BLaER1 (cell line): Measurements from ENCODE around the gene CHIC2.
"Not testable (repeated sequence)": the region's sequence is repeated elsewhere in the genome, so short reads cannot be mapped to it uniquely, and the experiment has no call there.

Source experiments
- H3K27ac ChIP-seq: shearing (Covaris generic); formaldehyde crosslinking; 2 replicates; pipeline ENCODE4 v1.8.1; 2022
- H3K27me3 ChIP-seq: shearing (Covaris generic); formaldehyde crosslinking; 2 replicates; pipeline ENCODE4 v1.8.1; 2022
- H3K36me3 ChIP-seq: shearing (Covaris generic); formaldehyde crosslinking; 2 replicates; pipeline ENCODE4 v1.8.1; 2022
- H3K4me1 ChIP-seq: shearing (Covaris generic); formaldehyde crosslinking; 2 replicates; pipeline ENCODE4 v1.8.1; 2022
- H3K4me2 ChIP-seq: shearing (Covaris generic); formaldehyde crosslinking; 2 replicates; pipeline ENCODE4 v1.8.1; 2022
- H3K4me3 ChIP-seq: shearing (Covaris generic); formaldehyde crosslinking; 2 replicates; pipeline ENCODE4 v1.8.1; 2022
- H3K9ac ChIP-seq: shearing (Covaris generic); formaldehyde crosslinking; 2 replicates; pipeline ENCODE4 v1.8.1; 2022
- H3K9me3 ChIP-seq: shearing (Covaris generic); formaldehyde crosslinking; 2 replicates; pipeline ENCODE4 v1.8.1; 2022
- H4K20me1 ChIP-seq: shearing (Covaris generic); formaldehyde crosslinking; 2 replicates; pipeline ENCODE4 v1.8.1; 2022
- Cebpa-rat ChIP-seq: shearing (Covaris generic); IDR thresholded peaks from 2 replicates; pipeline ENCODE4 v1.8.1; 2022

Gene CHIC2

GRCh38 chr4:54041100-54041499, 23.3 kb downstream of the CHIC2 start:
- peaks cover 65% of the 10 kb centered on the region for H4K20me1 ChIP-seq
- no peak overlapping the region for H3K9ac ChIP-seq
- H3K27ac ChIP-seq = no peak overlapping the region
- H3K4me1 ChIP-seq = peaks cover 8% of the 10 kb centered on the region; the same call in 1 of the 2 replicates
- no peak for TF ChIP-seq Cebpa-rat
- no peaks in the 10 kb centered on the region for H3K27me3 ChIP-seq
- no peak overlapping the region for H3K4me2 ChIP-seq
- no peaks in the 10 kb centered on the region; the same call in 1 of the 2 replicates for H3K9me3 ChIP-seq
- no peak overlapping the region for H3K4me3 ChIP-seq
- H3K36me3 ChIP-seq = peaks cover 54% of the 10 kb centered on the region

DNA sequence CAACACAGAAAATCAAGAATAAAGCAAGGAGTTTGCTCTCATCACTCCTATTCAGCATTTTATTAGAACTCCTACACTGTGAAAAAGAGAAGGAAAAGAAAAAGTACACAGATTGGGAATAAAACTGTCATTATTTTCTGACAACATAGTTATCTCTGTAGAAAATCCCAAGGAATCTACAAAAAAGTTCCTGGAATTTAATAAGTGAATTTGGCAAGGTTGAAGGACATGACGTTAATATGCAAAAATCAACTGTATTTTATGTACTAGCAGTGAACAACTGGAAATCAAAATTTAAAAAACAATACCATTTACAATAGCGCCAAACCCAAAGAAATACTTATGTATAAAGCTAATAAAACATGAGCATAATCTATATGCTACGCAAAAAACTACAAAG, 26.3 kb downstream of the CHIC2 start:
- no peaks in the 10 kb centered on the region for H3K27me3 ChIP-seq
- no peak for TF ChIP-seq Cebpa-rat
- H4K20me1 ChIP-seq = peaks cover 68% of the 10 kb centered on the region
- no peak overlapping the region for H3K27ac ChIP-seq
- no peak overlapping the region for H3K4me2 ChIP-seq
- H3K4me3 ChIP-seq = no peak overlapping the region
- no peaks in the 10 kb centered on the region; the same call in 1 of the 2 replicates for H3K9me3 ChIP-seq
- H3K36me3 ChIP-seq = peaks cover 59% of the 10 kb centered on the region
- H3K4me1 ChIP-seq = peaks cover 19% of the 10 kb centered on the region
- no peak overlapping the region for H3K9ac ChIP-seq

DNA sequence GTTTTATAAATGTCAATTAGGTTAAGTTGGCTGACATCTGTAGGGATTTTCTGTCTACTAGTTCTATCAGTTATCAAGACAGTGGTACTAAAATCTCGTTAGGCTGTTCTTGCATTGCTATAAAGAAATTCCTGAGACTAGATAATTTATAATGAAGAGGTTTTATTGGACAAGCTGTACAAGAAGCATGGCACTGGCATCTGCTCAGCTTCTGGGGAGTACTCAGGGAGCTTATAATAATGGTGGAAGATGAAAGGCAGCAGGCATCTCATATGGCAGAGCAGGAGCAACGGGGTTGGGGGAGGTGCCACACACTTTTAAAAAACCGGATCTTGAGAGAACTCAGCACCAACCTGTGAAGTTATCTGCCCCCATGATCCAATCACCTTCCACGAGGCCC, 28.2 kb downstream of the CHIC2 start:
- H3K4me2 ChIP-seq = no peak overlapping the region
- peaks cover 48% of the 10 kb centered on the region for H3K36me3 ChIP-seq
- TF ChIP-seq Cebpa-rat = no peak
- no peaks in the 10 kb centered on the region for H3K27me3 ChIP-seq
- H3K9ac ChIP-seq = no peak overlapping the region
- peaks cover 29% of the 10 kb centered on the region for H3K4me1 ChIP-seq
- no peaks in the 10 kb centered on the region for H3K9me3 ChIP-seq
- H3K27ac ChIP-seq = no peak overlapping the region
- peaks cover 65% of the 10 kb centered on the region for H4K20me1 ChIP-seq
- H3K4me3 ChIP-seq = no peak overlapping the region

- peaks cover 25% of the 10 kb centered on the region for H3K4me1 ChIP-seq
- TF ChIP-seq Cebpa-rat = no peak
- H4K20me1 ChIP-seq = peaks cover 59% of the 10 kb centered on the region
- H3K4me3 ChIP-seq = 0 out of 2 replicates have a peak overlapping the region, but pooled peaks have one; percentile 11
- H3K9me3 ChIP-seq = no peaks in the 10 kb centered on the region
- no peak overlapping the region for H3K27ac ChIP-seq
- no peaks in the 10 kb centered on the region for H3K27me3 ChIP-seq
- H3K4me2 ChIP-seq = peak overlapping the region; percentile 69
- peaks cover 29% of the 10 kb centered on the region for H3K36me3 ChIP-seq
- H3K9ac ChIP-seq = no peak overlapping the region
Observed at GRCh38 chr4:54032558-54033135, 31.8 kb downstream of the CHIC2 start.

DNA sequence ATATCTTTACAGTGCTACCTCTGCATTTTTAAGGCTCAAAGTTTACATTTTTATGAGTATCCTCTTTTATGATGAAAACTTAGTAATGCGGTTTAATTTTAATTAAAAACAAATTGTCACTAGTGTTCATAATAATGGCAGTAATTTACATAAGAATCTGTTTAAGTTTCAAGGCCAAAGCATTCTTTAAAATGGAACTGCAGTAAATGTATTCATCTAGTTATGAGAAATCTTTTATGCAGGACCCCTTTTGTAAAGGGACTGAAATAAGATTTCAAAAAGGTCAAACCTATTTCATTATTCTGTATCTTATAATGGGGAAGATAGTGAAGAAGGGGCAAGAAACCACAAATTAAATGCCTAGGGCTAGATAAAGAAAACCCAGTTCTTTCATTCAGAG, 37.1 kb downstream of the CHIC2 start:
- no peak overlapping the region for H3K9ac ChIP-seq
- H3K36me3 ChIP-seq = peaks cover 45% of the 10 kb centered on the region
- peaks cover 35% of the 10 kb centered on the region for H4K20me1 ChIP-seq
- no peak overlapping the region for H3K4me2 ChIP-seq
- H3K27ac ChIP-seq = no peak overlapping the region
- H3K4me1 ChIP-seq = peaks cover 6% of the 10 kb centered on the region
- H3K27me3 ChIP-seq = no peaks in the 10 kb centered on the region
- H3K9me3 ChIP-seq = peaks cover 41% of the 10 kb centered on the region
- no peak for TF ChIP-seq Cebpa-rat
- H3K4me3 ChIP-seq = no peak overlapping the region

DNA sequence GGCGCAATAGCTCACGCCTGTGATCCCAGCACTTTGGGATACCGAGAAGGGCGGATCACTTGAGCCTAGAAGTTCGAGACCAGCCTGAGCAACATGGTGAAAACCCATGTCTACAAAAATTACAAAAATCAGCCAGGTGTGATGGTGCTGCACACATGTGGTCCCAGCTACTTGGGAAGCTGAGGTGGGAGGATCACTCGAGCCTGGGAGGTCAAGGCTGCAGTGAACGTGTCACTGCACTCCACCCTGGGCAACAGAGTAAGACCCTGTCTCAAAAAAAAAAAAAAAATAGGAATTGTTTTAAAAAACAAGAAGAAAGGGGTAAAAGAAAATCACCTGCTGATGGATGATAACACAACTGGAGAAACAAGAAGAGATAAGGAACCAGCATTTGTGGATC, 38.8 kb downstream of the CHIC2 start:
- H3K4me2 ChIP-seq = no peak overlapping the region
- H3K27ac ChIP-seq = no peak overlapping the region
- H3K4me1 ChIP-seq = no peaks in the 10 kb centered on the region
- no peak for TF ChIP-seq Cebpa-rat
- H3K36me3 ChIP-seq = peaks cover 52% of the 10 kb centered on the region
- H3K27me3 ChIP-seq = no peaks in the 10 kb centered on the region
- H3K9ac ChIP-seq = no peak overlapping the region
- peaks cover 36% of the 10 kb centered on the region for H4K20me1 ChIP-seq
- H3K9me3 ChIP-seq = peaks cover 57% of the 10 kb centered on the region
- H3K4me3 ChIP-seq = no peak overlapping the region

- H4K20me1 ChIP-seq = peaks cover 34% of the 10 kb centered on the region; the same call in 1 of the 2 replicates
- not testable (repeated sequence) for H3K9ac ChIP-seq, H3K27ac ChIP-seq, H3K4me1 ChIP-seq, H3K4me3 ChIP-seq, H3K27me3 ChIP-seq, H3K4me2 ChIP-seq
- H3K36me3 ChIP-seq = peaks cover 47% of the 10 kb centered on the region
- H3K9me3 ChIP-seq = peaks cover 57% of the 10 kb centered on the region
Observed at GRCh38 chr4:54023019-54023418, 41.4 kb downstream of the CHIC2 start.

- Histone ChIP-seq H3K4me3 (no peak overlapping the region), H3K27me3 (no peaks in the 10 kb centered on the region), H3K9ac (no peak overlapping the region), H3K4me1 (no peaks in the 10 kb centered on the region; the same call in 1 of the 2 replicates), H3K9me3 (peaks cover 23% of the 10 kb centered on the region), H3K27ac (no peak overlapping the region), H4K20me1 (peaks cover 77% of the 10 kb centered on the region), H3K4me2 (no peak overlapping the region), H3K36me3 (peaks cover 25% of the 10 kb centered on the region)
- no peak for TF ChIP-seq Cebpa-rat
Observed at GRCh38 chr4:54017974-54018373, 46.4 kb downstream of the CHIC2 start.

- Histone ChIP-seq H4K20me1 (peaks cover 77% of the 10 kb centered on the region), H3K4me2 (no peak overlapping the region), H3K27ac (no peak overlapping the region), H3K9ac (no peak overlapping the region), H3K4me1 (no peaks in the 10 kb centered on the region; the same call in 1 of the 2 replicates), H3K9me3 (peaks cover 16% of the 10 kb centered on the region), H3K36me3 (peaks cover 19% of the 10 kb centered on the region), H3K4me3 (no peak overlapping the region), H3K27me3 (no peaks in the 10 kb centered on the region)
- no peak for TF ChIP-seq Cebpa-rat
Observed at GRCh38 chr4:54017308-54017707, 47.1 kb downstream of the CHIC2 start.

GRCh38 chr4:54016504-54016903, 47.9 kb downstream of the CHIC2 start:
- Histone ChIP-seq H3K36me3 (peaks cover 11% of the 10 kb centered on the region), H3K4me1 (no peaks in the 10 kb centered on the region; the same call in 1 of the 2 replicates), H3K9ac (no peak overlapping the region), H3K27me3 (no peaks in the 10 kb centered on the region), H4K20me1 (peaks cover 71% of the 10 kb centered on the region), H3K4me2 (no peak overlapping the region), H3K27ac (no peak overlapping the region), H3K9me3 (peaks cover 9% of the 10 kb centered on the region), H3K4me3 (no peak overlapping the region)
- TF ChIP-seq Cebpa-rat = no peak
